Karpas-422 (cell line): ENCODE data around the gene RASSF4. TPM values are rescaled to one million over a fixed set of nuclear protein-coding genes. Genes with fewer than 3 reads are reported as not detected.

Experiments
- DNase-seq: peaks from one replicate; pipeline ENCODE4 v3.0.0-alpha.2; 2015
- H2AFZ ChIP-seq: fragments of 200-600 bp; sonication (generic); 2 replicates; pipeline ENCODE4 v1.6.1; 2014; ENCODE audit warnings: antibody characterized with exemption, low read length, mixed read lengths
- H3K27ac ChIP-seq: fragments of 200-600 bp; sonication (generic); 2 replicates; pipeline ENCODE4 v1.5.1; 2014; ENCODE audit warnings: mild to moderate bottlenecking, low read length, moderate library complexity
- H3K27me3 ChIP-seq: fragments of 200-600 bp; sonication (generic); 2 replicates; pipeline ENCODE4 v1.6.1; 2014; ENCODE audit warnings: low read length, mixed read lengths
- H3K36me3 ChIP-seq: fragments of 200-600 bp; sonication (generic); 2 replicates; pipeline ENCODE4 v1.6.1; 2014; ENCODE audit warnings: low read length, mixed read lengths; ENCODE audit not compliant: insufficient read depth
- H3K4me1 ChIP-seq: fragments of 200-600 bp; sonication (generic); 2 replicates; pipeline ENCODE4 v1.6.1; 2014; ENCODE audit warnings: mild to moderate bottlenecking, low read length, mixed read lengths
- H3K4me2 ChIP-seq: fragments of 200-600 bp; sonication (generic); 2 replicates; pipeline ENCODE4 v1.6.1; 2014; ENCODE audit warnings: low read length, low read depth, mild to moderate bottlenecking; ENCODE audit not compliant: poor library complexity, severe bottlenecking
- H3K4me3 ChIP-seq: fragments of 200-600 bp; sonication (generic); 2 replicates; pipeline ENCODE4 v1.5.1; 2014; ENCODE audit warnings: mild to moderate bottlenecking, antibody characterized with exemption, low read length, mixed read lengths
- H3K79me2 ChIP-seq: fragments of 200-600 bp; sonication (generic); 2 replicates; pipeline ENCODE4 v1.6.1; 2014; ENCODE audit warnings: mild to moderate bottlenecking, low read length, mixed read lengths
- H3K9ac ChIP-seq: fragments of 200-600 bp; sonication (generic); 2 replicates; pipeline ENCODE4 v1.6.0; 2014; ENCODE audit warnings: low read length
- H3K9me2 ChIP-seq: fragments of 200-600 bp; sonication (generic), shearing (Covaris generic); replicated peaks from 2 replicates; pipeline ENCODE4 v1.6.0; 2014; ENCODE audit warnings: mild to moderate bottlenecking, low read length, moderate library complexity; ENCODE audit not compliant: insufficient read depth
- H3K9me3 ChIP-seq: fragments of 300-700, 200-600 bp; sonication (generic); 2 replicates; pipeline ENCODE4 v1.6.1; 2014; ENCODE audit warnings: low read length, mixed read lengths
- H4K20me1 ChIP-seq: fragments of 200-600 bp; sonication (generic); 2 replicates; pipeline ENCODE4 v1.6.1; 2014; ENCODE audit warnings: mild to moderate bottlenecking, antibody characterized with exemption, low read length, low read depth; ENCODE audit not compliant: insufficient read depth
- total RNA-seq: library from RNA; depleted of rRNA; stranded (reverse); fragments of >200 nt; shearing (Covaris generic); gene quantifications from 2 replicates; pipeline ENCODE4 v1.2.3, GENCODE V29; 2014; ENCODE audit warnings: low replicate concordance

RASSF4 gene
- total RNA-seq, 1 experiment from 2014 or later = 3.6 TPM

DNA sequence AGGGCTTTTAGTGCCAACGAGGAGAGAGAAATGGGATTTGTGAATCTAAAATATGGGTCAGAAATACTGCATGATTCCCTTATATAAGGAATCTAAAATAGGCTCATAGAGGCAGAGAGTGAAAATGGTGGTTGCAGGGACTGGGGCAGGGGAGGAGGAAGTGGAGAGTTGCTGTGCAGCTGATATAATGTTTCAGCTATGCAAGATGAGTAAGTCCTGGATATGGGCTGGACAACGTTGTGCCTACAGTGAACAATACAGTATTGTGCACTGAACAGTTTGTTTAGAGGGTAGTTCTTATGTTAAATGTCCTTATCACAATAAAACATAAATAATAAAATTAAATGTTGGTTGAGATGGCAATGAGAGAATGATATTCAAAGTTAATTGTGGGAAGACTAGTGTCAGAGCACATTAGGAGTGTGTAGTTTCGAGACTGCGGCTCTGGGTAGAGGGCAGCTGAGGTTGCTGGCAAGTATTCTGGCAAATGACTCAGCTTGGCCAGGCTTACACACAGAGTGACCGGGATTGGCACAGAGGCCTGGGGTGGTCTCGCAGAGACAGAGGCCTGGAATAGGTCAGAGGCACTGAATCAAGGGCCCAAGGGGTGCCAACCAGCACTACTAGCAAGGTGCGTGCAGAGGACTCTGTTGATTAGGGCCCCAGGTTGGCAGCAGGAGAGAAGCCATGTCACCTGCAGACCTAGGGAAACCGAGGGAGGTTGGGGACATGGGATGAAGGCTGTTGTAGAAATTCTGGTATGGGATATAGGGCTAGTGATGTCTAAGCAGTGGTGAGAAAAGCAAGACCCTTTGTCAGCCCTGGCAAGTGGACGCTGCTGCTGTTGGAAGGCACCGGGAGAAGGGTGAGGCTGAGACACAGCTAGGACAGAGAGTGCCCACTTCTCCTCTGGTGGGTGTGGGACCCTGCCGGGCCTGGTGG, 21.8 kb downstream of the RASSF4 start:
- Histone ChIP-seq H4K20me1 (no peaks in the 10 kb centered on the region), H2AFZ (no peak overlapping the region), H3K36me3 (no peaks in the 10 kb centered on the region), H3K4me3 (no peak overlapping the region), H3K4me2 (no peak overlapping the region), H3K9me3 (no peaks in the 10 kb centered on the region), H3K4me1 (no peaks in the 10 kb centered on the region), H3K9ac (no peak overlapping the region), H3K27me3 (no peaks in the 10 kb centered on the region), H3K27ac (no peak overlapping the region), H3K79me2 (no peaks in the 10 kb centered on the region), H3K9me2 (no peaks in the 10 kb centered on the region)
- no peak for DNase-seq

- Histone ChIP-seq H3K9me3 (no peaks in the 10 kb centered on the region), H3K27ac (no peak overlapping the region), H3K4me3 (no peak overlapping the region), H3K9me2 (no peaks in the 10 kb centered on the region), H2AFZ (no peak overlapping the region), H3K9ac (no peak overlapping the region), H3K36me3 (no peaks in the 10 kb centered on the region), H3K27me3 (no peaks in the 10 kb centered on the region), H4K20me1 (no peaks in the 10 kb centered on the region), H3K4me1 (no peaks in the 10 kb centered on the region), H3K79me2 (no peaks in the 10 kb centered on the region), H3K4me2 (no peak overlapping the region)
- DNase-seq = no peak
These were observed 22.5 kb downstream of the RASSF4 start for GRCh38 chr10:44982114-44982460.

DNA sequence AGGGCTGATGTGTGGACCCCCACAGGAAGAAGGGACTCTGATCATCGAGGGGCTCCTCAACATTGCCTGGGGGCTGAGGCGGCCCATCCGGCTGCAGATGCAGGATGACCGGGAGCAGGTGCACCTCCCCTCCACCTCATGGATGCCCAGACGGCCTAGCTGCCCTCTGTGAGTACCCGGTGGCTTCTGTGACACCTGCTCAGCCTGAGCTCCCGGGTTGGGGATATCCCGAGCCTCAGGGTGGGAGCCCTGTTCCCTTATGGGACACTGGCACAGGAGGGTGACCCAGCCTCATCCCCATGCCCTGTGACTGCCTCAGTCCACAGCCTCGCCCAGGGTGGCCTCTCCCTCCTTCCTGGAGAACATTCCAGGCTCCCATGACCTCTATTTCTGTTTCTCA, 22.9 kb downstream of the RASSF4 start:
- Histone ChIP-seq H3K9me2 (no peaks in the 10 kb centered on the region), H2AFZ (no peak overlapping the region), H3K27me3 (no peaks in the 10 kb centered on the region), H3K79me2 (no peaks in the 10 kb centered on the region), H4K20me1 (no peaks in the 10 kb centered on the region), H3K4me2 (no peak overlapping the region), H3K4me1 (no peaks in the 10 kb centered on the region), H3K36me3 (no peaks in the 10 kb centered on the region), H3K27ac (no peak overlapping the region), H3K9ac (no peak overlapping the region), H3K9me3 (no peaks in the 10 kb centered on the region), H3K4me3 (no peak overlapping the region)
- no peak for DNase-seq

DNA sequence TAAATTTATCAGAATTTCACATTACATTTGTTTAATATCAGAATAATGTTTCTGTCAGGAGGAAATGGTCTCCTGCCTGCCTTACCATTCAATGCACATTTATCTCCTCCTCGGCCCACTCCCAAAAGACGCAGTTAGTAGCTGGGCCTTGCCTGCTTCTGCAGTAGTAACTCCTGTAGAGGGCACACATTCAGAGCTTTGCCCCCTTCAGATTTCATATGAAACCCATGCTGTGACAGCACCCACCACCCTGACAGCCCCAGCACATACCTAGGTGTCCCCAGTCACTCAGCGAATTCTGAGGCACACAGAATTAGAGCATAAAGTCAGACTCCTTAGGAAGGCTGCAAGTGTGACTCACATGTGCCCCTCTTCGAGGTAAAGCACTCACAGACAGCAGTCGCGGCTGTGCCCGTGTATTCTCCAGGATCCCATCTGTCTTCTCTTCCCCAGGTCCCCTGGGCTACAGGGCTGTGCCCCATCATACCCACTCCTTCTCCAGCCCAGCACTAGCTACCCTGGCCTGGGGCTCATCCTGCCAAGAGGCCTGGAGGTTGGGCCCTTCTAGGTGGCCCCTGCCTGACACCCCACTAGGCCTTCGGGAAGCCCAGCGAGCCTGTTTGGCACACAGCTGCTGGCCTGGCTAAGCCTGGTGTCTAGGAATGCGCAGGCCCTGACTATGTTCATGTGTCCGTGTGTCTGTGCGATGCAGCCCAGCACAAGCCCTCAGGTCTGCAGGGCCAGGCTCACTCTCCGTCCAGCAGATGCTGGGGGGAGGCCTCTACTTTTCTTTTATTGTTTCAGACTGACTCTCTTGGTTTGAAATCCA, 23.7 kb downstream of the RASSF4 start:
- Histone ChIP-seq H3K36me3 (no peaks in the 10 kb centered on the region), H4K20me1 (no peaks in the 10 kb centered on the region), H3K4me3 (no peak overlapping the region), H2AFZ (no peak overlapping the region), H3K9me2 (no peaks in the 10 kb centered on the region), H3K27ac (no peak overlapping the region), H3K27me3 (no peaks in the 10 kb centered on the region), H3K79me2 (no peaks in the 10 kb centered on the region), H3K9me3 (no peaks in the 10 kb centered on the region), H3K9ac (no peak overlapping the region), H3K4me2 (no peak overlapping the region), H3K4me1 (no peaks in the 10 kb centered on the region)
- no peak for DNase-seq

DNA sequence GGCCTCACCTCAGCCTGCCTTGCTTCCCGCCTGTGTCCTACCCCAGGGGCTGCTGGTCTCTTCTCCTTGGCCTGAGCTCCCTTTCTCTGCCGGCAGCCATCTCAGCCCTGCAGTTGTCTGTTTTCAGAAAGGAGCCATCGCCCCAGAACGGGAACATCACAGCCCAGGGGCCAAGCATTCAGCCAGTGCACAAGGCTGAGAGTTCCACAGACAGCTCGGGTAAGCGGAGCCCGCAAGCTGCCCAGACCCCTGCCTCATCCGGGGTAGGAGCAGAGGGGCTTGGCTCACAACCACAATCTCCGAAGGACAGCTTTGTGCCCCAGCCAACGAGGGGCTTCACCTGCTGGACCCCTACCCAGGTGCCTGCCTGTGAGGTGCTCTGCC, 24.3 kb downstream of the RASSF4 start:
- no peaks in the 10 kb centered on the region for H3K36me3 ChIP-seq
- H3K9me3 ChIP-seq = no peaks in the 10 kb centered on the region
- no peaks in the 10 kb centered on the region for H3K79me2 ChIP-seq
- no peak overlapping the region for H3K27ac ChIP-seq
- H3K4me3 ChIP-seq = no peak overlapping the region
- no peak overlapping the region for H3K4me2 ChIP-seq
- no peaks in the 10 kb centered on the region for H3K27me3 ChIP-seq
- DNase-seq = no peak
- H3K9me2 ChIP-seq = no peaks in the 10 kb centered on the region
- no peak overlapping the region for H2AFZ ChIP-seq
- H3K9ac ChIP-seq = no peak overlapping the region
- no peaks in the 10 kb centered on the region for H3K4me1 ChIP-seq
- H4K20me1 ChIP-seq = no peaks in the 10 kb centered on the region

DNA sequence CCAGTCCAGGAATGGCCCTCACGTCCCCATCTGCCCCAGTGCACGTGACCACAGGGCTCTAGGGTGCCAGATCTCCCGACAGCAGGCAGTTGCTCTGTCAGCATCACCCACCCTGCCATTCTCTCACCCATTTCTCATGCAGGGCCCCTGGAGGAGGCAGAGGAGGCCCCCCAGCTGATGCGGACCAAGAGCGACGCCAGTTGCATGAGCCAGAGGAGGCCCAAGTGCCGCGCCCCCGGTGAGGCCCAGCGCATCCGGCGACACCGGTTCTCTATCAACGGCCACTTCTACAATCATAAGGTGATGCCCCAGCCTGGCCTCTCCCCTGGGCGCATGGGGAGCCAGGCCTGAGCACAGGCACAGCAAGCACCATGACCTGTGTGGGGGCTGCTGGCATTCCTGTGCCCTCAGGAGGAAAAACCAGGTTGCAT, 25.1 kb downstream of the RASSF4 start:
- Histone ChIP-seq H3K4me2 (no peak overlapping the region), H3K4me3 (no peak overlapping the region), H3K9ac (no peak overlapping the region), H3K4me1 (no peaks in the 10 kb centered on the region), H3K36me3 (no peaks in the 10 kb centered on the region), H4K20me1 (no peaks in the 10 kb centered on the region), H2AFZ (no peak overlapping the region), H3K9me2 (no peaks in the 10 kb centered on the region), H3K79me2 (no peaks in the 10 kb centered on the region), H3K27ac (no peak overlapping the region), H3K27me3 (no peaks in the 10 kb centered on the region), H3K9me3 (no peaks in the 10 kb centered on the region)
- DNase-seq = no peak

GRCh38 chr10:44985175-44985681, 25.6 kb downstream of the RASSF4 start:
- Histone ChIP-seq H3K9ac (no peak overlapping the region), H3K79me2 (no peaks in the 10 kb centered on the region), H3K27me3 (no peaks in the 10 kb centered on the region), H3K36me3 (no peaks in the 10 kb centered on the region), H3K4me1 (no peaks in the 10 kb centered on the region), H3K9me3 (no peaks in the 10 kb centered on the region), H2AFZ (no peak overlapping the region), H3K9me2 (no peaks in the 10 kb centered on the region), H3K4me3 (no peak overlapping the region), H3K4me2 (no peak overlapping the region), H4K20me1 (no peaks in the 10 kb centered on the region), H3K27ac (no peak overlapping the region)
- no peak for DNase-seq

DNA sequence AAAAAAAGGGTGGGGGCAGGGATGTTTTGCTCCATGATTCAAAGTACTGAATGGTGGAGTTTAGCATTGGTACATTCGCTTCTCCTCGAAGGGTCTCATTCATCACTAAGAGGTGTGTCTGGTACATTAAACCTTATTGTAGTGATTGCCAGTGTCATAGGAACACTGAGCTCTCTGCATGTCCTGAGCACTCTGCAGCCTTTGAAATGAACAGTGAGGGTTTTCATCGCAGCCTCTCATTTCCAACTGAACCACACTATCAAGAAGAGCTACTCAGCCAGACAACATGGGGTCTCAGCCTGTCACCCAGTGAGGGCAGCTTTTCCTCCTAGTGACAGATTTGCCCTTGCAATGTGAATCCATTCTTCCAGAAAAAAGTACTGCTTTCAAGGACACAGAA, 26.6 kb downstream of the RASSF4 start:
- Histone ChIP-seq H3K27ac (no peak overlapping the region), H3K36me3 (no peaks in the 10 kb centered on the region)

More for the DNA sequence above, 26.6 kb downstream of the RASSF4 start:
- Histone ChIP-seq H2AFZ (no peak overlapping the region), H3K79me2 (no peaks in the 10 kb centered on the region), H3K4me3 (no peak overlapping the region), H3K9me3 (no peaks in the 10 kb centered on the region), H3K4me1 (no peaks in the 10 kb centered on the region), H3K9me2 (no peaks in the 10 kb centered on the region), H3K9ac (no peak overlapping the region), H3K27me3 (no peaks in the 10 kb centered on the region), H3K4me2 (no peak overlapping the region), H4K20me1 (no peaks in the 10 kb centered on the region)
- DNase-seq = no peak
